HepG2 (cell line): ENCODE data around the gene PCDHGB1. TPM values are rescaled to one million over a fixed set of nuclear protein-coding genes. Genes with fewer than 3 reads are reported as not detected.
"Not testable (repeated sequence)": the region's sequence is repeated elsewhere in the genome, so short reads cannot be mapped to it uniquely, and the experiment has no call there.

ENCODE experiments used
- ATAC-seq: fragments of 200-7000 bp; cut with Tn5 transposase; 3 replicates; pipeline ENCODE4 v1.9.1; 2020; ENCODE audit warnings: mild to moderate bottlenecking, moderate library complexity
- BruUV-seq: library from RNA; stranded (reverse); fragments of 400-500 nt; replicated peaks from 2 replicates; lab custom pipeline; 2021; lab: Mats Ljungman, UMichigan
- CTCF ChIA-PET: fragments of 300-600 bp; formaldehyde crosslinking; extraction: SDS; loops from one replicate; lab custom pipeline; 2021; ENCODE audit warnings: low total read pairs, inconsistent platforms, low intra/inter-chr PET ratio; lab: Yijun Ruan, JAX
- POLR2A ChIA-PET: fragments of 350-600 bp; sonication (Branson Sonifier 250); formaldehyde crosslinking; loops from one replicate; lab custom pipeline; 2020; ENCODE audit warnings: antibody characterized with exemption, inconsistent platforms; lab: Yijun Ruan, JAX
- DNase-seq: peaks from one replicate; pipeline ENCODE4 v3.0.0-alpha.2; 2015; ENCODE audit warnings: low spot score
- FAIRE-seq: peaks from 3 replicates; lab custom pipeline; 2011; peaks lifted over from hg19 to GRCh38; lab: Jason Lieb, UNC
- H2AFZ ChIP-seq: one replicate; pipeline ENCODE4 v1.6.1; 2011; ENCODE audit warnings: low read length, inconsistent platforms
- H3K27ac ChIP-seq: fragments of 300-600 bp; 3 replicates; pipeline ENCODE4 v1.8.0; 2011; ENCODE audit warnings: mixed run types, mild to moderate bottlenecking, mixed read lengths, low read length, inconsistent platforms; ENCODE audit not compliant: insufficient read depth; ENCODE audit errors: extremely low read length
- H3K27me3 ChIP-seq, 2 experiments: fragments of 200-600 bp in 1 of 2; 2 replicates in 1 of 2; 3 replicates in 1 of 2; pipeline versions ENCODE4 v1.6.0 to v1.8.0; 2011; ENCODE audit warnings: low read length in 2 of 2, mild to moderate bottlenecking in 2 of 2, moderate library complexity in 2 of 2, inconsistent platforms in 1 of 2; ENCODE audit not compliant: insufficient read depth in 2 of 2, control insufficient read depth in 1 of 2
- H3K36me3 ChIP-seq, 2 experiments: fragments of 200-600 bp in 1 of 2; replicated peaks in 1 of 2; 2 replicates in 1 of 2; 3 replicates in 1 of 2; pipeline versions ENCODE4 v1.5.1 to v1.8.0; 2011; ENCODE audit warnings: low read length in 2 of 2, inconsistent platforms in 1 of 2; ENCODE audit not compliant: insufficient read depth in 2 of 2, control insufficient read depth in 1 of 2
- H3K4me1 ChIP-seq: 2 replicates; pipeline ENCODE4 v1.5.1; 2012; ENCODE audit warnings: low read length, inconsistent platforms; ENCODE audit not compliant: insufficient read depth
- H3K4me2 ChIP-seq: 2 replicates; pipeline ENCODE4 v1.6.0; 2011; ENCODE audit warnings: low read depth, low read length, inconsistent platforms
- H3K4me3 ChIP-seq, 3 experiments: fragments of 200-600 bp in 1 of 3; sonication (generic), shearing (Covaris generic) in 1 of 3; replicated peaks in 1 of 3; 2 replicates each; pipeline ENCODE4 v1.5.1; 2011 to 2016; ENCODE audit warnings: low read length in 3 of 3, inconsistent platforms in 2 of 3, low read depth in 2 of 3, mild to moderate bottlenecking in 2 of 3, control low read depth in 1 of 3, mixed read lengths in 1 of 3; ENCODE audit not compliant: insufficient read depth in 1 of 3
- H3K79me2 ChIP-seq: one replicate; pipeline ENCODE4 v1.6.1; 2011; ENCODE audit warnings: low read length, inconsistent platforms; ENCODE audit not compliant: insufficient read depth
- H3K9ac ChIP-seq: 2 replicates; pipeline ENCODE4 v1.6.0; 2011; ENCODE audit warnings: mild to moderate bottlenecking, low read depth, low read length, inconsistent platforms; ENCODE audit not compliant: insufficient read depth
- H3K9me3 ChIP-seq: 2 replicates; pipeline ENCODE4 v1.5.1; 2012; ENCODE audit warnings: mild to moderate bottlenecking, low read length
- H4K20me1 ChIP-seq: 2 replicates; pipeline ENCODE4 v1.6.0; 2011; ENCODE audit warnings: inconsistent platforms, mild to moderate bottlenecking, low read length, moderate library complexity; ENCODE audit not compliant: insufficient read depth
- BCLAF1 ChIP-seq: fragments of 450-650 bp; IDR thresholded peaks from 2 replicates; pipeline ENCODE4 v1.6.1; 2017; ENCODE audit warnings: mild to moderate bottlenecking
- DNMT3B ChIP-seq: conservative IDR thresholded peaks from 2 replicates; pipeline ENCODE4 v1.6.1; 2016; ENCODE audit warnings: missing biosample characterization, control low read depth
- HNF4G ChIP-seq, 2 experiments: sonication (generic) in 1 of 2; formaldehyde crosslinking in 1 of 2; IDR thresholded peaks; 2 replicates each; pipeline versions ENCODE4 v1.4.0 to v1.6.1; 2011 to 2020; ENCODE audit warnings: borderline replicate concordance in 2 of 2, low read depth in 2 of 2, mild to moderate bottlenecking in 2 of 2, low read length in 1 of 2, missing genetic modification reagents in 1 of 2, moderate library complexity in 1 of 2
- PRDM4 ChIP-seq: sonication (generic); formaldehyde crosslinking; IDR thresholded peaks from 2 replicates; pipeline ENCODE4 v1.9.0; 2021; ENCODE audit warnings: missing genetic modification reagents, borderline replicate concordance
- SIN3B ChIP-seq: fragments of 150-350 bp; IDR thresholded peaks from 2 replicates; pipeline ENCODE4 v1.6.1; 2014; ENCODE audit warnings: low read length
- SIX4 ChIP-seq: sonication (generic); formaldehyde crosslinking; IDR thresholded peaks from 2 replicates; pipeline ENCODE4 v1.4.0; 2020; ENCODE audit warnings: missing genetic modification reagents
- WGBS: methylation state at CpG from one replicate; pipeline ENCODE4 v1.1.6; 2017; ENCODE audit warnings: low lambda C conversion rate; 5-methylcytosine and 5-hydroxymethylcytosine counted together
- in situ Hi-C: cut with HindIII; loops from 2 replicates; pipeline ENCODE4 v1.10.0; 2017; ENCODE audit warnings: low pct_unique_long_range_greater_than_20kb; ENCODE audit not compliant: extremely low pct_ligation_motif_present
- intact Hi-C: fragments of 100-400 bp; cut with micrococcal nuclease; formaldehyde crosslinking; loops from one replicate; pipeline ENCODE4 v1.10.0; 2022; ENCODE audit not compliant: unreplicated experiment
- polyA plus RNA-seq, 8 experiments: library from polyadenylated mRNA; depleted of rRNA in 3 of 8; stranded (reverse) in 7 of 8; unstranded in 1 of 8; fragments of >200 nt; fragmentation: Illumina TruSeq in 4 of 8; extraction: Trizol in 4 of 8; gene quantifications; 2 replicates each; pipeline versions ENCODE4 v1.2.1 to v1.2.3, GENCODE V29; 2011 to 2016; ENCODE audit warnings: low read depth in 4 of 8, missing spikeins in 1 of 8, mixed read lengths in 1 of 8; ENCODE audit not compliant: insufficient read depth in 1 of 8
- total RNA-seq, 5 experiments: library from RNA; depleted of rRNA; stranded (reverse); fragments of >200 nt; fragmentation: Illumina TruSeq; extraction: Trizol; gene quantifications; 2 replicates each; pipeline ENCODE4 v1.2.3, GENCODE V29; 2016; ENCODE audit warnings: low read depth in 1 of 5
- TF ChIP-seq, protein P1 (sequence below): sonication (generic); formaldehyde crosslinking; IDR thresholded peaks from 2 replicates; pipeline ENCODE4 v1.8.1; 2022; ENCODE audit warnings: low read depth, mild to moderate bottlenecking, missing genetic modification reagents

The PCDHGB1 gene
- total and polyA plus RNA-seq, 2 of the 13 experiments (the other 11 are each of a cell fraction or from before 2014, with no cell fraction given) = 1.0 to 2.6 TPM

GRCh38 chr5:141374627-141375026 is 24.7 kb downstream of the PCDHGB1 start (continued):
- TF ChIP-seq, protein P1, sequence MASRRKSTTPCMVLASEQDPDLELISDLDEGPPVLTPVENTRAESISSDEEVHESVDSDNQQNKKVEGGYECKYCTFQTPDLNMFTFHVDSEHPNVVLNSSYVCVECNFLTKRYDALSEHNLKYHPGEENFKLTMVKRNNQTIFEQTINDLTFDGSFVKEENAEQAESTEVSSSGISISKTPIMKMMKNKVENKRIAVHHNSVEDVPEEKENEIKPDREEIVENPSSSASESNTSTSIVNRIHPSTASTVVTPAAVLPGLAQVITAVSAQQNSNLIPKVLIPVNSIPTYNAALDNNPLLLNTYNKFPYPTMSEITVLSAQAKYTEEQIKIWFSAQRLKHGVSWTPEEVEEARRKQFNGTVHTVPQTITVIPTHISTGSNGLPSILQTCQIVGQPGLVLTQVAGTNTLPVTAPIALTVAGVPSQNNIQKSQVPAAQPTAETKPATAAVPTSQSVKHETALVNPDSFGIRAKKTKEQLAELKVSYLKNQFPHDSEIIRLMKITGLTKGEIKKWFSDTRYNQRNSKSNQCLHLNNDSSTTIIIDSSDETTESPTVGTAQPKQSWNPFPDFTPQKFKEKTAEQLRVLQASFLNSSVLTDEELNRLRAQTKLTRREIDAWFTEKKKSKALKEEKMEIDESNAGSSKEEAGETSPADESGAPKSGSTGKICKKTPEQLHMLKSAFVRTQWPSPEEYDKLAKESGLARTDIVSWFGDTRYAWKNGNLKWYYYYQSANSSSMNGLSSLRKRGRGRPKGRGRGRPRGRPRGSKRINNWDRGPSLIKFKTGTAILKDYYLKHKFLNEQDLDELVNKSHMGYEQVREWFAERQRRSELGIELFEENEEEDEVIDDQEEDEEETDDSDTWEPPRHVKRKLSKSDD (CRISPR knock-in tag) = no peak
- no peak for TF ChIP-seq HNF4G (IDR thresholded peaks at IDR 0.05; ENCODE audit: borderline replicate concordance, low read depth, low read length)
- no peak for TF ChIP-seq HNF4G (CRISPR knock-in tag; IDR thresholded peaks at IDR 0.05; ENCODE audit: borderline replicate concordance, low read depth)
- no peak for TF ChIP-seq PRDM4 (CRISPR knock-in tag)
- TF ChIP-seq BCLAF1 = no peak
- no peak for TF ChIP-seq SIN3B
- no peak for TF ChIP-seq SIX4
- no peak for TF ChIP-seq DNMT3B (CRISPR knock-in tag)

DNA sequence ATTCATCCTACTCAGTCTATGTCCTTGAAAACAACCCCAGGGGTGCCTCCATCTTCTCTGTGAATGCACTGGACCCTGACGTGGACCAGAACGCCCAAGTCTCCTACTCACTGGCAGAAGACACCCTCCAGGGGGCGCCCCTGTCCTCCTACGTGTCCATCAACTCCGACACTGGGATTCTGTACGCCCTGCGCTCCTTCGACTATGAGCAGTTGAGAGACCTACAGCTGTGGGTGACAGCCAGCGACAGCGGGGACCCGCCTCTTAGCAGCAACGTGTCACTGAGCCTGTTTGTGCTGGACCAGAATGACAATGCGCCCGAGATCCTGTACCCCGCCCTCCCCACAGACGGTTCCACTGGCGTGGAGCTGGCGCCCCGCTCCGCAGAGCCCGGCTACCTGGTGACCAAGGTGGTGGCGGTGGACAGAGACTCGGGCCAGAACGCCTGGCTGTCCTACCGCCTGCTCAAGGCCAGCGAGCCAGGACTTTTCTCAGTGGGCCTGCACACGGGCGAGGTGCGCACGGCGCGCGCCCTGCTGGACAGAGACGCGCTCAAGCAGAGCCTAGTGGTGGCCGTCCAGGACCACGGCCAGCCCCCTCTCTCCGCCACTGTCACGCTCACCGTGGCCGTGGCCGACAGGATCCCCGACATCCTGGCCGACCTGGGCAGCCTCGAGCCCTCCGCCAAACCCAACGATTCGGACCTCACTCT is 25.7 kb downstream of the PCDHGB1 start:
- H3K9ac ChIP-seq, DNase-seq, H3K36me3 ChIP-seq, H3K27me3 ChIP-seq, FAIRE-seq, intact Hi-C loops, H2AFZ ChIP-seq, H4K20me1 ChIP-seq, BruUV-seq, in situ Hi-C loops, POLR2A ChIA-PET, H3K27ac ChIP-seq, ATAC-seq, H3K4me2 ChIP-seq, H3K4me3 ChIP-seq, H3K79me2 ChIP-seq, CTCF ChIA-PET, H3K4me1 ChIP-seq: not testable (repeated sequence)
- H3K9me3 ChIP-seq = peaks cover 47% of the 10 kb centered on the region
- WGBS = 66% methylated on average over 18 of the region's 48 CpGs
